ENCODE measurements around the gene THEM4.

- TF ChIP-seq CTCF (IDR thresholded peaks at IDR 0.05; ENCODE audit: poor library complexity): no peak
- TF ChIP-seq EZH2 (IDR thresholded peaks at IDR 0.05; ENCODE audit: borderline replicate concordance): no peak
- TF ChIP-seq EZH2phosphoT487 (IDR thresholded peaks at IDR 0.05; ENCODE audit: low read depth, severe bottlenecking, unreplicated experiment): no peak
These were observed 27.3 kb upstream of the THEM4 start for GRCh38 chr1:151936653-151937052.

Data from hepatocyte (in vitro differentiated cells).